ENCODE measurements around the gene TEX29.

TEX29 gene

GRCh38 chr13:111283457-111283856 is 37.0 kb upstream of the TEX29 start:
- Mint-ChIP-seq H3K36me3 (peaks cover 59% of the 10 kb centered on the region), H3K4me3 (no peak overlapping the region), H3K4me1 (no peaks in the 10 kb centered on the region), H3K27me3 (no peaks in the 10 kb centered on the region), H3K27ac (no peak overlapping the region), H3K9me3 (no peaks in the 10 kb centered on the region)
- no peak for DNase-seq
- CTCF ChIA-PET: no interaction called here

GRCh38 chr13:111283991-111284390 is 36.5 kb upstream of the TEX29 start:
- CTCF ChIA-PET: no interaction called here
- Mint-ChIP-seq H3K4me3 (no peak overlapping the region), H3K36me3 (peaks cover 55% of the 10 kb centered on the region), H3K27me3 (no peaks in the 10 kb centered on the region), H3K4me1 (no peaks in the 10 kb centered on the region), H3K9me3 (no peaks in the 10 kb centered on the region), H3K27ac (no peak overlapping the region)
- no peak for DNase-seq

- no peak for DNase-seq
- Mint-ChIP-seq H3K27me3 (no peaks in the 10 kb centered on the region), H3K4me3 (no peak overlapping the region), H3K9me3 (no peaks in the 10 kb centered on the region), H3K4me1 (no peaks in the 10 kb centered on the region), H3K27ac (no peak overlapping the region), H3K36me3 (peaks cover 56% of the 10 kb centered on the region)
- CTCF ChIA-PET: no interaction called here
Observed at GRCh38 chr13:111284565-111284964, 35.9 kb upstream of the TEX29 start.

- Mint-ChIP-seq H3K27ac (no peak overlapping the region), H3K36me3 (peaks cover 50% of the 10 kb centered on the region), H3K4me1 (no peaks in the 10 kb centered on the region), H3K9me3 (no peaks in the 10 kb centered on the region), H3K4me3 (no peak overlapping the region), H3K27me3 (no peaks in the 10 kb centered on the region)
- CTCF ChIA-PET: interaction anchor here (0.7 kb wide), 1 partner anchor 50 kb away, joined by 4 read pairs; no protein-coding TSS in a partner anchor
- no peak for DNase-seq
Observed at GRCh38 chr13:111286162-111286561, 34.3 kb upstream of the TEX29 start.

- Mint-ChIP-seq H3K27ac (peak overlapping the region; percentile 42), H3K36me3 (peaks cover 47% of the 10 kb centered on the region), H3K4me1 (no peaks in the 10 kb centered on the region), H3K27me3 (no peaks in the 10 kb centered on the region), H3K9me3 (no peaks in the 10 kb centered on the region), H3K4me3 (no peak overlapping the region)
- CTCF ChIA-PET: no interaction called here
- no peak for DNase-seq
Observed at GRCh38 chr13:111286749-111287148, 33.7 kb upstream of the TEX29 start.

- H3K4me1 Mint-ChIP-seq: no peaks in the 10 kb centered on the region
- no peak overlapping the region for H3K4me3 Mint-ChIP-seq
- DNase-seq: no peak
- peaks cover 51% of the 10 kb centered on the region for H3K36me3 Mint-ChIP-seq
- no peaks in the 10 kb centered on the region for H3K9me3 Mint-ChIP-seq
- no peak overlapping the region for H3K27ac Mint-ChIP-seq
- H3K27me3 Mint-ChIP-seq: no peaks in the 10 kb centered on the region
- CTCF ChIA-PET: no interaction called here
Observed at GRCh38 chr13:111287201-111287600, 33.2 kb upstream of the TEX29 start.

DNA sequence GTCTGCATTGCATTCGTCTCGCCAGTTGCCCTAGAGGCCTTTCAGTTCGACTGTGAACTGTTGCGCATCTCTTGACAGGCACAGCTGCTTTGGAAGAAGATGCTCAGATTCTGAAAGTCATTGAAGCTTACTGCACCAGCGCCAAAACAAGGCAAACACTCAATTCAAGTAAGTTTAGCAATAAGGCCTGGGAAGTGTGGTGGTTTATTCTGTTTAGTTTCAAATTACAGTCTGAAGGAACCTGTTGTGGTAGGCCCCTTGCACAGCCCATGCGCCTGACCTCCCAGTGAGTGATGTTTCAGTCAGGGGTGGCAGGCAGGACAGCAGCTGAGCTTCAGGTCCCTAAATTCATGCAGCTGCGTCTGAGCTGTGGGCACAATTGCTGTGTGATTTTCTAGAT is 32.2 kb upstream of the TEX29 start:
- CTCF ChIA-PET: no interaction called here
- DNase-seq: no peak
- no peaks in the 10 kb centered on the region for H3K27me3 Mint-ChIP-seq
- H3K36me3 Mint-ChIP-seq: peaks cover 50% of the 10 kb centered on the region
- H3K4me3 Mint-ChIP-seq: no peak overlapping the region
- no peaks in the 10 kb centered on the region for H3K4me1 Mint-ChIP-seq
- no peak overlapping the region for H3K27ac Mint-ChIP-seq
- no peaks in the 10 kb centered on the region for H3K9me3 Mint-ChIP-seq

- Mint-ChIP-seq H3K27ac (no peak overlapping the region), H3K4me1 (no peaks in the 10 kb centered on the region), H3K36me3 (peaks cover 48% of the 10 kb centered on the region), H3K4me3 (no peak overlapping the region), H3K9me3 (no peaks in the 10 kb centered on the region), H3K27me3 (no peaks in the 10 kb centered on the region)
- CTCF ChIA-PET: no interaction called here
- DNase-seq: no peak
Observed at GRCh38 chr13:111289251-111289650, 31.2 kb upstream of the TEX29 start.

GRCh38 chr13:111291908-111292307 is 28.5 kb upstream of the TEX29 start:
- peaks cover 45% of the 10 kb centered on the region for H3K36me3 Mint-ChIP-seq
- no peaks in the 10 kb centered on the region for H3K27me3 Mint-ChIP-seq
- peak overlapping the region; percentile 42 for H3K27ac Mint-ChIP-seq
- peaks cover 4% of the 10 kb centered on the region for H3K4me1 Mint-ChIP-seq
- CTCF ChIA-PET: no interaction called here
- H3K9me3 Mint-ChIP-seq: no peaks in the 10 kb centered on the region
- DNase-seq: no peak
- H3K4me3 Mint-ChIP-seq: no peak overlapping the region

DNA sequence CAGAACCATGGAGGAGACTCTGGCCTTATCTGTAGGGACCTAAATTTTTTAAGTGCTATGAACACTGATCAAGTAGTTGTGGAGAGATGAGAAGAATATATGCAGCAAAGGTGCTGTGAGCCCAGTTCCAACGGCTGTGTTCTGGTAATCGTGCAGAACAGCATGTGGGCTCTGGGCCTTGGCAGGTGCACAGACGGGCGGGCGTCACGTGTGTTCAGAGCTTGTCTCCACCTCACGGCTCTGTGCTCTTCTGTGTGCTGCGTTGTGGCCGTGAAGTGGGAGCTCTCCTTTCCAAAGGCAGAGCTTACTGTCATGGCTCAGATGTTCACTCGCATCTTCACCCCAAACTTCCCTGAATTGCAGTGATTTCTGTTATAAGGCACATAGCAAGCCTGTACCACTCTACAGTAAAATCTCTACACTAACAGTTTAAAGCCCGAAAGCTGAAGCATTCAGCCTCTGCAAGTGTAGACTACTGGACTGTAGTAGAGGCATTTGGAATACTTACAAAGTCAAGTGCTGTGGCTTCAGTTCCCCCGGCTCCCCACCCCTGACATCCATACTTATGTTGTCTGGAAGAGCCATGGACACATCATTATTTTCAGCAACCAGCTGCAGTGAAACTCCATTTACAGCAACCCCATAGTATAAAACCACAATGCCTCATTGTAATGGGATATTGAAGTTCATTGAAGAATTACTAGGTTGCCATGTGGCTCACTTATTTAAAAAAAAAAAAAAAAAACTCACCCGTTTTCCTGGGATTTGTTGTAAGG is 27.5 kb upstream of the TEX29 start:
- CTCF ChIA-PET: no interaction called here
- Mint-ChIP-seq H3K27me3 (no peaks in the 10 kb centered on the region), H3K4me3 (no peak overlapping the region), H3K9me3 (no peaks in the 10 kb centered on the region), H3K4me1 (peaks cover 4% of the 10 kb centered on the region), H3K36me3 (peaks cover 43% of the 10 kb centered on the region), H3K27ac (no peak overlapping the region)
- DNase-seq: no peak

GRCh38 chr13:111295886-111296285 is 24.6 kb upstream of the TEX29 start:
- DNase-seq: no peak
- H3K27ac Mint-ChIP-seq: no peak overlapping the region
- CTCF ChIA-PET: no interaction called here

GRCh38 chr13:111296417-111296816 is 24.0 kb upstream of the TEX29 start:
- Mint-ChIP-seq H3K27ac (no peak overlapping the region), H3K36me3 (peaks cover 44% of the 10 kb centered on the region), H3K9me3 (no peaks in the 10 kb centered on the region), H3K4me1 (peaks cover 4% of the 10 kb centered on the region), H3K27me3 (no peaks in the 10 kb centered on the region), H3K4me3 (no peak overlapping the region)
- no peak for DNase-seq
- CTCF ChIA-PET: no interaction called here

More at GRCh38 chr13:111295886-111296285, 24.6 kb upstream of the TEX29 start:
- peaks cover 43% of the 10 kb centered on the region for H3K36me3 Mint-ChIP-seq
- H3K4me1 Mint-ChIP-seq: peaks cover 4% of the 10 kb centered on the region
- H3K4me3 Mint-ChIP-seq: no peak overlapping the region
- no peaks in the 10 kb centered on the region for H3K9me3 Mint-ChIP-seq
- H3K27me3 Mint-ChIP-seq: no peaks in the 10 kb centered on the region

GRCh38 chr13:111298214-111298975 is 22.0 kb upstream of the TEX29 start:
- no peak for DNase-seq
- Mint-ChIP-seq H3K27me3 (no peaks in the 10 kb centered on the region), H3K27ac (no peak overlapping the region), H3K4me1 (peaks cover 5% of the 10 kb centered on the region), H3K36me3 (peaks cover 47% of the 10 kb centered on the region), H3K9me3 (no peaks in the 10 kb centered on the region), H3K4me3 (no peak overlapping the region)
- CTCF ChIA-PET: no interaction called here

- CTCF ChIA-PET: interaction anchor here (0.5 to 1.5 kb wide), 3 partner anchors 8 to 1539 kb away, joined by 3 to 5 read pairs (median 4); no protein-coding TSS in a partner anchor
- peaks cover 65% of the 10 kb centered on the region for H3K36me3 Mint-ChIP-seq
- no peaks in the 10 kb centered on the region for H3K9me3 Mint-ChIP-seq
- no peaks in the 10 kb centered on the region for H3K27me3 Mint-ChIP-seq
- peaks cover 7% of the 10 kb centered on the region for H3K4me1 Mint-ChIP-seq
- H3K4me3 Mint-ChIP-seq: no peak overlapping the region
- no peak overlapping the region for H3K27ac Mint-ChIP-seq
- no peak for DNase-seq
Observed at GRCh38 chr13:111302045-111302726, 18.3 kb upstream of the TEX29 start.
